ENCODE results near the gene UNC13C.

DNA sequence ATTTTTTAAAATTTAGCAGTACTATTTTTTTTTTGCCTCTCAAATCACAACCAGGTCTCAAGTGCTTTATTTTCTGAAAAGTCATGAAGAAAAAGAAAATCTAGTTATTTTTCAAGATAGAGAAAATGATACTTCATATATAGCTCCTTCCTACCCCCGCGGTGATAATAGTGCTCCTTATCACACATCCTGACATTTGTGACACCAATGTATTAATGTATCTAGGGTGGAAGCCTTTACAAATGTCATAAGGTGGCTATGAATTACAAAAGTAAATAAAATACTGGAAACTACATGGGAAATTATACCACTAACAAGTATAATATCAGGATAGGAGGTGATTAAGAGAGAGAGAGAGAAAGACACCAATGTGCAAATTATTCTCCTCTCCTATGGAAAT, 582.2 kb downstream of the UNC13C start:
- no peak for TF ChIP-seq POLR2A (IDR thresholded peaks at IDR 0.05; ENCODE audit: low read depth, low read length)
- TF ChIP-seq TAF1 (IDR thresholded peaks at IDR 0.05; ENCODE audit: borderline replicate concordance, low read depth, low read length), result no peak
- TF ChIP-seq POLR2AphosphoS5 (IDR thresholded peaks at IDR 0.05; ENCODE audit: low read depth, low read length), result no peak

All from GM12892 (cell line).